GM12891 (cell line): ENCODE data around the gene E4F1.

Source experiments
- DNase-seq: peaks from one replicate; pipeline ENCODE4 v3.0.0; 2011; ENCODE audit warnings: low spot score; ENCODE audit not compliant: insufficient read length
- FAIRE-seq: peaks from 2 replicates; lab custom pipeline; 2011; peaks lifted over from hg19 to GRCh38; lab: Jason Lieb, UNC
- PAX5 ChIP-seq: IDR thresholded peaks from 2 replicates; pipeline ENCODE4 v1.6.1; 2011; ENCODE audit warnings: low read length, moderate library complexity, mild to moderate bottlenecking; ENCODE audit not compliant: insufficient read depth, severe bottlenecking
- POLR2A ChIP-seq: IDR thresholded peaks from 2 replicates; pipeline ENCODE4 v1.6.1; 2011; ENCODE audit warnings: low read depth, low read length, control low read depth
- POLR2AphosphoS5 ChIP-seq: IDR thresholded peaks from 2 replicates; pipeline ENCODE4 v1.6.1; 2011; ENCODE audit warnings: low read depth, low read length, control low read depth
- POU2F2 ChIP-seq: IDR thresholded peaks from 2 replicates; pipeline ENCODE4 v1.6.1; 2011; ENCODE audit warnings: low read depth, mild to moderate bottlenecking, control low read depth, low read length, moderate library complexity
- SPI1 ChIP-seq: IDR thresholded peaks from 2 replicates; pipeline ENCODE4 v1.6.1; 2011; ENCODE audit warnings: low read depth, low read length, control low read depth
- TAF1 ChIP-seq: IDR thresholded peaks from 2 replicates; pipeline ENCODE4 v1.6.1; 2011; ENCODE audit warnings: low read depth, low read length, control low read depth

The E4F1 gene

DNA sequence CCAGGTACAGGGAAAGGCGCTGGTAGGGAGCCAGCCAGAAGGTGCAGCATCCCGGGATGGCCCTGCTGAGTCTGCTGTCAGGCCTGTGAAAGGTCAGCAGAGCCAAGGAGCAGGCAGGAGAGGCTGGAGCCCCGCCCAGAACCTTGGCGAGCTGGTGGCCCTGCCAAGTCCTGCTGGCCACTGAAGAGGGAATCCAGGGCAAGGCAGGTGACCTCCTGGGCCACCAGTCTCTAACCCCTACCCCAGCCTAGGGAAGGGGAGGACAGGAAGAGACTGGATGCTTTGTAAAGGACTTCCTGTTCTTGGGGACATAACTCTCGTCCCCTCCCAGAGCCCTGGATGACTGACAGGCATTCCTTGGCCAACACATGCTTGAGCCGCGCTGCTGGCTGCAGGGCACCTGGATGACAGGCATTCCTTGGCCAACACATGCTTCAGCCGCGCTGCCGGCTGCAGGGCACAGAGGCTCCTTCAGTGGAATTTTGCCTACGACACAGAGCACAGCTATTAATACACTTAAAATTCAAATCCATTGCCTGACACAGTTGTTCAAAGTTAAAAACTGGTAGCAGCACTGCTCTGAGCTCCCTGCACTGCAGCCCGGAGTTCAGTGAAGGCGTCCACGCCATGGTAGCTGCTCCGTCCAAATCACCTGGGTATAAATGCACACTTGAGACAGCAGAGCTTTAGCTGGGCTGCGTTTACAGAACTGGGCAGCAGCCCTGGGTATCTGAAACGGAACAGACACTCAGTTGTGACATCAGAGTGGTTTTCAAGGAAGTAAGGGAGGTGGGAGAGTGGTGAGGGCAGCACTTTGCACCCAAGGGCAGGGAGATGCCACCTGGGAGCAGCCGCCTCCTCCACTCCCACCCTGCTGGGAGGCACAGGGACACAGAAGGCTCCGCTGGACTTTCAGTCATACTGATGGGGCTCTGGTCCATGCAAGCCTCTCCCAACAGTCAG, 10.7 kb upstream of the E4F1 start:
- FAIRE-seq (no peak), DNase-seq (no peak)
- TF ChIP-seq TAF1 (no peak), POLR2AphosphoS5 (no peak; the same call in 1 of the 2 replicates), PAX5 (no peak), POU2F2 (0 out of 2 replicates have a peak, but pooled peaks have one; percentile 13), POLR2A (no peak), SPI1 (no peak)

DNA sequence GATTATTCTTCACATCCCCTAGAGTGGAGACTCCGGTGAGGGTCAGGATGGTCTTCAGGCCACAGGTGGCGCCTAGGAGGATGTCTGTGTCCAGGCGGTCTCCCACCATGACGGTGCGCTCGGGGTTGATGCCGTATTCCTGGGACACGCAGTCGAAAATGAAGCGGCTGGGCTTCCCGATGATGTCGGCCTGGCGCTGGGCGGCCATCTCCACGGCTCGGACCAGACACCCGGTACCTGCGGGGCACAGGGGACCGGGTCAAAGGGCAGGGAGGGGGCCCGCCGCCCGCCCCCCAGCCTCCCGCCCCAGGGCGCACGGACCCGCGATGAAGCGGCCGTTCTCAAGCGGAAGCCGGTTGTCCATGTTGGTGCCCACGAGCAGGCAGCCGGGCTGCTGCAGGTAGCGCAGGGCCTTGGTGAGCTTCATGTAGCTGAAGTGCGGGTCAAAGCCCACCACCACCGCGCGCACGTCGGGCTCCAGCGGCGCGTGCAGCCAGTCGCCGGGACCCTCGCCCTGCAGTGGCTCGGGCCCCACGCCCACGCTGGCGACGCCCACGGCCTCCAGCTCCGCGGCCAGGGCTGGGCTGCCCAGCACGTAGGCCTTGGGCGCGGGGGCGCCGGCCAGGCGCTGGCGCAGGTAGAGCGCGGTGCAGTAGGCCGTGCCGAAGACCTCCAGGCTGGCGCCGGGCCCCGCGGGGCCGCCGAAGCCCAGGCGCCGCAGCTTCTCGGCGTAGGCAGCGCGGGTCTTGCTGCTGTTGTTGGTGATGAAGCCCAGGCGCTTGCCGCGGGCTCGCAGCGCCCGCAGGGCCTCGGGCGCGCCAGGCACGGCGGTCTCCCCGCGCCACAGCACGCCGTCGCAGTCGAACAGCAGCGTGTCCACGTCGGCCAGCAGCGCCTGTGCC, 9.3 kb upstream of the E4F1 start:
- DNase-seq = no peak
- TF ChIP-seq TAF1 (no peak), POLR2A (no peak), POLR2AphosphoS5 (no peak; the same call in 1 of the 2 replicates), SPI1 (no peak), POU2F2 (no peak), PAX5 (no peak)
- peak; percentile 45 for FAIRE-seq

DNA sequence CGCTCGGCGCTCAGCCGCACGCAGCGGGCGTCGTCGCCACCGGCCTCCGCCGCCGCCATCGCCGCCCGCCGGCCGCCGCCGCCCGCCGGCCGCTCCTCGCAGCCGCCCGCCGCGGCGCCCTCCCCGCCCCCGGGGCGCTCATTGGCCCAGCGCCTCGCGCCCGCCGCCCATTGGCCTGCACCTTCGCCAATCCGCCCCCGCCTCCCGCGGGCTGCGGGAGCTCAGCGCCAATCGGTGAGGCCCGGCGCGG, 8.7 kb upstream of the E4F1 start, which contains the start of gene PGP:
Gene PGP, minus strand, starts transcription at position 122 of the 250 bp plus-strand sequence. Its CDS starts 63 bp downstream, at position 59.
- FAIRE-seq (peak; percentile 98), DNase-seq (no peak)
- TF ChIP-seq PAX5 (no peak), POLR2AphosphoS5 (no peak), POLR2A (no peak), SPI1 (no peak), TAF1 (no peak), POU2F2 (no peak)

DNA sequence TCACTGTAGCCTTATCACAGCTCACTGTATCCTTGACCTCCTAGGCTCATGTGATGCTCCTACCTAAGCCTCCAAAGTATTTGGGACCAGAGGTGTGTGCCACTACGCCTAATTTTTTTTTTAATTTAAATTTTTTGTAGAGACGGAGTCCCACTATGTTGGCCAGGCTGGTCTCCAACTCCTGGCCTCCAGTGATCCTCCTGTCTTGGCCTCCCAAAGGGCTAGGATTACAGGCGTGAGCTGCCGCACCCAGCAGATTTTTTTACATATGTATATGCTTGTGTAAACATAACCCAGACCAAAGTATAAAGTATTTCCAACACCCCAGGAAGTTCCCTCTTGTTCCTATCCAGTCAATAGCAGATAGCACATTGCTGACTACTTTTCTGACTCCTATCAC, 7.1 kb upstream of the E4F1 start:
- no peak for FAIRE-seq
- TF ChIP-seq POU2F2 = no peak
- no peak for TF ChIP-seq PAX5
- TF ChIP-seq TAF1 = no peak
- no peak for TF ChIP-seq POLR2AphosphoS5
- no peak for TF ChIP-seq POLR2A
- TF ChIP-seq SPI1 = no peak

DNA sequence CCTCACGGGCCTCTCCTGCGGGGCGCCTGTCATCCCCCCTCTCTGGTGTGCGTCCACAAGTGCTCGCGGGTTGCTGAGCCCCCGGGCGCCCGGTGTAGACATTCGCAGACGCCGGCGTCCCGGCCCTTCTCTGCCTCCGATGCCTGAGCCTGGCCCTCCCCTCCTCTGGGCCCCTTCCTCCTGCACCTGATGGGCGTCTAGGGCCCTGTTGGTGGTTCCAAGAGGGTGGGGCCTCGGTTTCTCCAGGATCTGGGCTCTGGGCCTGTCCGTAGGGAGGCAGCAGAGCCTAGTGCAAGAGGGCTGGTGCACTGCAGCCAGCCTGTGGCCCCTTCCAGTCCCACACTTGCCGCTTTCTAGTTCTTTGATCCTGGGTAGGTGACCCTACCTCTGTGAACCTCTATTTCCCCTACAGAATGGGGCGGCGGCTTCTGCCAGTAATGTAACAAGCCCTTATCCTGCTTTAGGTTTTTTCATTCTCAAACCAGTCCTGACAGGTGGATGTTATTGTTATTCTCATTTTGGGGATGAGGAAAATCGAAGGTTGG, 623 bp downstream of the E4F1 start:
- TF ChIP-seq POLR2A (no peak), TAF1 (no peak), POLR2AphosphoS5 (no peak), PAX5 (no peak), POU2F2 (no peak), SPI1 (no peak)
- no peak for FAIRE-seq
- no peak for DNase-seq

More for the DNA sequence above, 7.1 kb upstream of the E4F1 start:
- no peak for DNase-seq

DNA sequence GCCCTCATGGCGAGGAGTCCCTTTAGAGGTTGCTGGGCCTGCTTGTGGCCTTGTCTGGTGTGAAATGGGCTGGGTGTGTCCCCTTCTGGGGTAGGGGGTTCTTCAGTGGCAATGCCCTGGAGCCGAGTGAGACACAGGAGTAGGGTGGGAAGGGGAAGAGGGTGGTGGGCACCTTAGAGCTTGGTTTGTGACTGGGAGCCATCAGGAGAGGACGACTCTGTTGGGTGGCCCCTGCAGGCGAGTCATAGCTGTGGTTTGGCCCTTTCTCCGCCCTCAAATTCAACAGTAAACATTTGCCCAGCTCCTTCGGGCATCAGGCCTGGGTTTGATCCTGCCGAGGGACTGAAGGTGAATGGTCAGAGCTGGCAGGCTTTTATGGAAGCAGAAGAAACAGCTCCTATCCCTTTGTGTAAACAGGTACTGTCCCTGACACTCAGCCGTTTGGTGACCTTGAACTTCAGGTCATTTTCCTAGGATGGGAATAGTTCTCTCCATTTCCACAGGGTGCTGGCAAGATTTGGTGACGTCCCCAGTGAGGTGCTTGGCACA, 2.9 kb downstream of the E4F1 start:
- FAIRE-seq = no peak
- no peak for DNase-seq
- TF ChIP-seq TAF1 (no peak), POLR2A (no peak), SPI1 (no peak), POU2F2 (no peak), POLR2AphosphoS5 (no peak), PAX5 (no peak)

DNA sequence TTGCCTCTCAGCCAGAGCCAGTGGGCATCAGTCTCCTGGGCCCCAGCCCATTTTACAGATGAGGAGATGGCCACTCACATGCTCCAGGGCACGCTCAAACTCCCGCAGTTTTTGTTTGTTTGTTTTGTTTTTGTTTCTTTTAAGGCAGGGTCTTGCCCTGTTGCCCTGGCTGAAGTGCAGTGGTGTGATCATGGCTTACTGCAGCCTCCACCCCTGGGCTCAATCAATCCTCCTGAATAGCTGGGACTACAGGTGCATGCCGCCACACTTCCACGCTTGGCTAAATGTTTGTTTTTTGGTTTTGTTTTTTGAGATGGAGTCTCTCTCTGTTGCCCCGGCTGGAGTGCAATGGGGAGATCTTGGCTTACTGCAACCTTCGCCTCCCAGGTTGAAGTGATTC, 3.5 kb downstream of the E4F1 start:
- no peak for FAIRE-seq
- no peak for DNase-seq
- TF ChIP-seq POLR2AphosphoS5 (no peak), PAX5 (no peak), POLR2A (no peak), SPI1 (no peak), POU2F2 (no peak), TAF1 (no peak)

DNA sequence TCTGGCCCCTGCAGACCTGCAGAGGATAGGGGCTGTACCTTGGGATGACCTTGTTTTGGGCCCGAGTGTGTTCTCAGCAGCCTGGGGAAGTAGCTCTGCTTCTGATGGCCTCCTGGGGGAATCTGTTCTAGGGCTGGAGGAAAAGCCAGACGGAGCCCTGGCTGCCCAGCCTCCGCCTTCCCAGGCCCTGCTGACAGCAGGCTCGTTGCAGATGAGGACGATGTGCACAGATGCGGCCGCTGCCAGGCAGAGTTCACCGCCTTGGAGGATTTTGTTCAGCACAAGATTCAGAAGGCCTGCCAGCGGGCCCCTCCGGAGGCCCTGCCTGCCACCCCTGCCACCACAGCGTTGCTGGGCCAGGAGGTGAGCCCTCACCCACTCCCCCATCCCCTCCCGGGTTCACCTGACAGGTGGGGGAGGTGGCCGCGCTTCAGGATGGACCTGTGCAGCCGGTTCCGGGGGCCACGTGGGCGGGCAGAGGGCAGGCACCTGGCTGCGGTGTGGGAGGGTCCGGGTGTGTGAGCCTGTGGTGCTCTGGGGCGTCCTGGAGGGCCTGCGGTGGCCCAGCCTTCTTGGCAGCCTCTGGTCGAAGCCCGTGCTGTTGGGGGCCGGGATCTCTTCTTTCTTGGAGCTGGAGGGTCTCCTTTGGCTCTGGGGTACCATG, 4.9 kb downstream of the E4F1 start:
- TF ChIP-seq POU2F2 = no peak
- no peak for TF ChIP-seq SPI1
- TF ChIP-seq POLR2AphosphoS5 = no peak
- TF ChIP-seq PAX5 = no peak
- no peak for TF ChIP-seq TAF1
- no peak for TF ChIP-seq POLR2A
- FAIRE-seq (no peak), DNase-seq (no peak)

DNA sequence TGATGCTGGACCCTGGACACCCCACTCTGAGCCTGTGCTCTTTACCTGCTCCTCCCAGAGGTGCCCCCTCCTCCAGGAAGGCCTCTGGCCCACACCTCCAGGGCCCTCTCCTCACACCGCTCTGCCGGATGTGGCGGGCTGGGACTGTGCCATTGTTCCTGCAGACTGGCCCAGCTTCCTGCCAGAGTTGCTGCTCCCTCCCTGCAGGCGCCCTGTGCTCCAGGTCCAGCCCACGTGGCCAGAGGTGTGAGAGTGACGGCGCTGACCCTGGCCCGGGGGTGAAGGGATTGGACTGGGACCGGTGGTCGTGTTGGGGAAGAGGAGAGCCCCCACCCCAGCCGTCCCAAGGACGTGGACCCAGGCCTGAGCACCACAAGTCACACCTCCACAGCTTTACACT, 5.7 kb downstream of the E4F1 start:
- TF ChIP-seq POLR2A (no peak), PAX5 (no peak), TAF1 (no peak), POU2F2 (no peak), POLR2AphosphoS5 (no peak), SPI1 (no peak)
- FAIRE-seq (no peak), DNase-seq (no peak)
